ENCODE measurements around the gene HS6ST1. TPM values are rescaled to one million over a fixed set of nuclear protein-coding genes. Genes with fewer than 3 reads are reported as not detected.

HS6ST1 gene
- total and polyA plus RNA-seq, 2 donors (not counting 1 experiment from before 2014, with no cell fraction given): 7.8 to 22.7 TPM

DNA sequence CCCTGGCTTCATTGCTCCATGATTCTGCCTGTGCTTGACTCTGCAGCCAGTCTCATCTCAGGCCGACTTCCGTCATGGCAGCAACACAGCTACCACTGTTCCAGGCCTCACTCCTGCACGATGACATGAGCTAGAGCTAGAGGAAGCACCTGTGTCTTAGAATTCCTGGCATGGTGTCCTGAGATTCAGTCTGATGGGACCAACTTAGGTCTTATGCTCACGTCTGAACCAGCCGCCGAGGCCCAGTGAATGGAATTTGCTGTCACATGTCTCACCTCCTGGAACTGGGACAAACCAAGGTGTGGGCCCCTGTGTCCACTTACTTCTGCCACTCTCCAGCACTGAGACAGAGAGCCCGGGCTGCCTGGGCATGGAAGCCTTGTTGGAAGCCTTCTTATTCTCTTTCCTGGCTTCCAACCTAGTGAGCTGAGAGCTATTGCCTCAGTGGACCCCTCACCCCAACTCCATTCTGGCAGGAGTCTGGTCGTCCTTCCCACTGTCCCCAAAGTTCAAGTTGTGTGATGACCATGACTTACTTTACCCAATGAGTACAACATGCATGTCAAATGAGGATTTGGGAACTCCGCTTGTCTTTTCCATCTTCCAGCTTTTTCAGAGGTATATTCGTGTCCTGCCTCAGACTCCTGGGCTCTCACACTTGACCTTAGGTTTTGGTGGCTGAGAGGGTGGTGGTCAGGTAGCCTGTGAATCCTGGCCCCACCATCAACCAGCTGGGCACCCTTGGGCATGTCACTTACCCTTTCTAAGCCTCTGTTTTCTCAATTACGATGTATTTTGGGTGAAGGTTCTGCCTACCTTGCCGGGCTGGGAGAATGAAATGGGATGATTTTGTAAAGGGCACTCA, 39.1 kb upstream of the HS6ST1 start:
- TF ChIP-seq, protein P1, sequence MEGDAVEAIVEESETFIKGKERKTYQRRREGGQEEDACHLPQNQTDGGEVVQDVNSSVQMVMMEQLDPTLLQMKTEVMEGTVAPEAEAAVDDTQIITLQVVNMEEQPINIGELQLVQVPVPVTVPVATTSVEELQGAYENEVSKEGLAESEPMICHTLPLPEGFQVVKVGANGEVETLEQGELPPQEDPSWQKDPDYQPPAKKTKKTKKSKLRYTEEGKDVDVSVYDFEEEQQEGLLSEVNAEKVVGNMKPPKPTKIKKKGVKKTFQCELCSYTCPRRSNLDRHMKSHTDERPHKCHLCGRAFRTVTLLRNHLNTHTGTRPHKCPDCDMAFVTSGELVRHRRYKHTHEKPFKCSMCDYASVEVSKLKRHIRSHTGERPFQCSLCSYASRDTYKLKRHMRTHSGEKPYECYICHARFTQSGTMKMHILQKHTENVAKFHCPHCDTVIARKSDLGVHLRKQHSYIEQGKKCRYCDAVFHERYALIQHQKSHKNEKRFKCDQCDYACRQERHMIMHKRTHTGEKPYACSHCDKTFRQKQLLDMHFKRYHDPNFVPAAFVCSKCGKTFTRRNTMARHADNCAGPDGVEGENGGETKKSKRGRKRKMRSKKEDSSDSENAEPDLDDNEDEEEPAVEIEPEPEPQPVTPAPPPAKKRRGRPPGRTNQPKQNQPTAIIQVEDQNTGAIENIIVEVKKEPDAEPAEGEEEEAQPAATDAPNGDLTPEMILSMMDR (IDR thresholded peaks at IDR 0.05): no peak
- TF ChIP-seq EZH2 (IDR thresholded peaks at IDR 0.05; ENCODE audit: borderline replicate concordance, insufficient read depth, low read depth, low read length, poor library complexity, severe bottlenecking): no peak
- H2AFZ ChIP-seq (ENCODE audit: insufficient read depth, low read depth, low read length, poor library complexity, severe bottlenecking): no peak overlapping the region
- H3K27ac ChIP-seq (ENCODE audit: low read length in 2 of 2): no peak overlapping the region
- no peak overlapping the region for H3K4me3 Mint-ChIP-seq
- H3K27ac Mint-ChIP-seq: no peak overlapping the region
- H3K79me2 ChIP-seq (ENCODE audit: control insufficient read depth, insufficient read depth, low read length): no peaks in the 10 kb centered on the region
- no peaks in the 10 kb centered on the region for H3K9me3 Mint-ChIP-seq (ENCODE audit: insufficient read depth)
- H3K9ac ChIP-seq (ENCODE audit: low read length): no peak overlapping the region
- DNase-seq (no peak), ATAC-seq (ENCODE audit: low read depth) (no peak)
- no peaks in the 10 kb centered on the region for H3K36me3 ChIP-seq (replicated peaks in 1 of 2; ENCODE audit: control extremely low read depth in 1 of 2, control insufficient read depth in 1 of 2, extremely low read depth in 1 of 2, insufficient read depth in 2 of 2, low read length in 1 of 2)
- H3K27me3 Mint-ChIP-seq: no peaks in the 10 kb centered on the region
- no peak overlapping the region for H3K4me2 ChIP-seq (replicated peaks; ENCODE audit: low read depth, low read length, poor library complexity, severe bottlenecking)
- H3K4me3 ChIP-seq (ENCODE audit: control extremely low read depth in 1 of 5, extremely low read depth in 1 of 5, insufficient read depth in 1 of 5, low read depth in 2 of 5, low read length in 4 of 5): no peak overlapping the region
- no peaks in the 10 kb centered on the region for H3K4me1 Mint-ChIP-seq
- WGBS (ENCODE audit: insufficient coverage): 88% methylated on average over 9 of the region's 12 CpGs
- intact Hi-C loops (cut with micrococcal nuclease): no loop called here
- H3K4me1 ChIP-seq (ENCODE audit: control insufficient read depth in 2 of 2, insufficient read depth in 2 of 2, low read length in 2 of 2): no peaks in the 10 kb centered on the region
- ChIA-PET CTCF (no interaction called here), POLR2A (no interaction called here)
- no peaks in the 10 kb centered on the region for H4K20me1 ChIP-seq (ENCODE audit: control insufficient read depth, insufficient read depth, low read length, poor library complexity, severe bottlenecking)
- no peaks in the 10 kb centered on the region for H3K27me3 ChIP-seq (replicated peaks in 1 of 4; ENCODE audit: control extremely low read depth in 1 of 4, control insufficient read depth in 3 of 4, insufficient read depth in 4 of 4, low read length in 3 of 4)
- peaks cover 0 to 7% (median 0%) of the 10 kb centered on the region in 3 donors for H3K9me3 ChIP-seq (ENCODE audit: control extremely low read depth in 1 of 3, control insufficient read depth in 2 of 3, insufficient read depth in 1 of 3, low read length in 2 of 3)

GRCh38 chr2:128356127-128356526, 37.5 kb upstream of the HS6ST1 start:
- Histone ChIP-seq H3K4me2 (replicated peaks; ENCODE audit: low read depth, low read length, poor library complexity, severe bottlenecking) (no peak overlapping the region), H3K79me2 (ENCODE audit: control insufficient read depth, insufficient read depth, low read length) (no peaks in the 10 kb centered on the region), H3K27me3 (replicated peaks in 1 of 4; ENCODE audit: control extremely low read depth in 1 of 4, control insufficient read depth in 3 of 4, insufficient read depth in 4 of 4, low read length in 3 of 4) (no peaks in the 10 kb centered on the region), H2AFZ (ENCODE audit: insufficient read depth, low read depth, low read length, poor library complexity, severe bottlenecking) (no peak overlapping the region), H3K4me1 (ENCODE audit: control insufficient read depth in 2 of 2, insufficient read depth in 2 of 2, low read length in 2 of 2) (no peaks in the 10 kb centered on the region), H3K9ac (ENCODE audit: low read length) (no peak overlapping the region), H3K9me3 (ENCODE audit: control extremely low read depth in 1 of 3, control insufficient read depth in 2 of 3, insufficient read depth in 1 of 3, low read length in 2 of 3) (peaks cover 0 to 15% (median 10%) of the 10 kb centered on the region in 3 donors), H3K27ac (ENCODE audit: low read length in 2 of 2) (no peak overlapping the region), H3K36me3 (replicated peaks in 1 of 2; ENCODE audit: control extremely low read depth in 1 of 2, control insufficient read depth in 1 of 2, extremely low read depth in 1 of 2, insufficient read depth in 2 of 2, low read length in 1 of 2) (no peaks in the 10 kb centered on the region), H4K20me1 (ENCODE audit: control insufficient read depth, insufficient read depth, low read length, poor library complexity, severe bottlenecking) (no peaks in the 10 kb centered on the region), H3K4me3 (ENCODE audit: control extremely low read depth in 1 of 5, extremely low read depth in 1 of 5, insufficient read depth in 1 of 5, low read depth in 2 of 5, low read length in 4 of 5) (no peak overlapping the region)
- H3K27ac Mint-ChIP-seq: no peak overlapping the region
- no peaks in the 10 kb centered on the region for H3K4me1 Mint-ChIP-seq
- CTCF ChIA-PET: no interaction called here
- no peak overlapping the region for H3K4me3 Mint-ChIP-seq
- ATAC-seq (ENCODE audit: low read depth) (no peak), DNase-seq (no peak)
- no peaks in the 10 kb centered on the region for H3K9me3 Mint-ChIP-seq (ENCODE audit: insufficient read depth)
- POLR2A ChIA-PET: no interaction called here
- WGBS (ENCODE audit: insufficient coverage): no CpG with 5 or more reads among the region's 2 CpGs
- TF ChIP-seq, protein P1 (IDR thresholded peaks at IDR 0.05): no peak
- TF ChIP-seq EZH2 (IDR thresholded peaks at IDR 0.05; ENCODE audit: borderline replicate concordance, insufficient read depth, low read depth, low read length, poor library complexity, severe bottlenecking): no peak
- no peaks in the 10 kb centered on the region for H3K27me3 Mint-ChIP-seq
- intact Hi-C loops (cut with micrococcal nuclease): no loop called here

Data from B cell (primary cell).